ENCODE data around the gene FKBP9.
"Not testable (repeated sequence)": the region's sequence is repeated elsewhere in the genome, so short reads cannot be mapped to it uniquely, and the experiment has no call there.

DNA sequence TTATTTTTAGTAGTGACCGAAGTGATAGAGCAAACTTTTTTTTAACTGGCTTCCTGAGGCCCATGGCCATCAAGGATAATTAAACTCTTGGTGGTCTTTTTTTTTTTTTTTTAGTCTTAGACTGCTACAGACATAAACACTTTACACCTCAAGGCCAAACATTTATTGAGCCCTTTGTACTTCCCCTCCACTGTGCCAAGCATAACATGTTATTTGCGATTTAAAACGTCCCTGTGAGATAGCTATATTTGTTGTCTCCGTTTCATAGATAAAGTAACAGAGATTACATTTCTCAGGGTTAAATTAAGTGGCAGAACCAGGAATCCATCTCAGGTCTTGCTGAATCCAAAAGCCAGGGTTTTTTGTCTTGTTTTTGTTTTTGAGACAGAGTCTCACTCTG lies 42.1 kb downstream of the FKBP9 start:
- TF ChIP-seq CTCF (conservative IDR thresholded peaks at IDR 0.05; ENCODE audit: low read depth, low read length); POLR2A (IDR thresholded peaks at IDR 0.05; ENCODE audit: low read depth, low read length); RCOR1 (IDR thresholded peaks at IDR 0.05; ENCODE audit: insufficient replicate concordance, low read length); RFX5 (IDR thresholded peaks at IDR 0.05; ENCODE audit: low read depth, low read length); CEBPB (IDR thresholded peaks at IDR 0.05; ENCODE audit: low read depth, low read length); SMC3 (IDR thresholded peaks at IDR 0.05; ENCODE audit: low read depth, low read length); ELK1 (IDR thresholded peaks at IDR 0.05; ENCODE audit: borderline replicate concordance, low read depth, low read length); MAFK (IDR thresholded peaks at IDR 0.05; ENCODE audit: low read depth, low read length); FOS (IDR thresholded peaks at IDR 0.05; ENCODE audit: low read depth, low read length); RAD21 (IDR thresholded peaks at IDR 0.05; ENCODE audit: low read length); BHLHE40 (IDR thresholded peaks at IDR 0.05; ENCODE audit: low read depth, low read length); MXI1 (IDR thresholded peaks at IDR 0.05; ENCODE audit: borderline replicate concordance, low read depth, low read length): not testable (repeated sequence)
- TF ChIP-seq, protein P1, sequence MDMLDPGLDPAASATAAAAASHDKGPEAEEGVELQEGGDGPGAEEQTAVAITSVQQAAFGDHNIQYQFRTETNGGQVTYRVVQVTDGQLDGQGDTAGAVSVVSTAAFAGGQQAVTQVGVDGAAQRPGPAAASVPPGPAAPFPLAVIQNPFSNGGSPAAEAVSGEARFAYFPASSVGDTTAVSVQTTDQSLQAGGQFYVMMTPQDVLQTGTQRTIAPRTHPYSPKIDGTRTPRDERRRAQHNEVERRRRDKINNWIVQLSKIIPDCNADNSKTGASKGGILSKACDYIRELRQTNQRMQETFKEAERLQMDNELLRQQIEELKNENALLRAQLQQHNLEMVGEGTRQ (IDR thresholded peaks at IDR 0.05; ENCODE audit: low read depth, low read length): not testable (repeated sequence)
